ENCODE data around the gene MBD4.
A peak's percentile ranks its signal among the peaks of the same experiment; 100 is the strongest.

Gene MBD4

DNA sequence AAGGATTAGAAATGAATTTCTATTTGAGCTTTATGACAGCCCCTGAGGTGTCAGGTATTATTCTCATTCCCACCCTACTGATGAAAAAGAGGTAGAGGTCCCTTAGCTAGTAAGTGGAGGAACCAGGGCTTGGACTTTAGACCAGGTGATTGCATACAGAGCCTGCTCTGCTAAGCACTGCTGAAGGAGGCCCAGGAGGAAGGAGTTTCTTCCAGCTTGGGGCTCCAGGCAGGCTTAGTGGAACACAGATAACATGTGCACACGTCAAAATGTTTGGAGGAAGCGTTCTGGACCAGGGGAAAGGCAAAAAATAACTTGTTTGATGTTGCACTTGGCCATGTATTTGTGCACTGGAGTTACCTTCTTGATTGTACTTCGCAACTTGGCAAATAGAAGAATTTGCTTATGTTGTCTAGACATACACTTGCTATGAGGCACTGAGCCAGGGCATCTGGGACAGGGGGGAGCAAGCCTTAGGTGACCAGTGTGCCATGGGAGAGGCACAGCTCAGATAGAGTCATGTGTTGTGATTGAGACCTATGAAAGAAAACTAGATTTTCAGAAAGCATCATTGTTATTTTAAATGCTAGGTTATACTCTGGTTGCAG lies 22.7 kb upstream of the MBD4 start:
- DNase-seq = no peak

- DNase-seq = no peak
Measured at GRCh38 chr3:129461461-129462146, 21.9 kb upstream of the MBD4 start.

- DNase-seq = peak; percentile 47
Measured at GRCh38 chr3:129461022-129461421, 21.3 kb upstream of the MBD4 start.

- no peak for DNase-seq
Measured at GRCh38 chr3:129460572-129460971, 20.8 kb upstream of the MBD4 start.

DNA sequence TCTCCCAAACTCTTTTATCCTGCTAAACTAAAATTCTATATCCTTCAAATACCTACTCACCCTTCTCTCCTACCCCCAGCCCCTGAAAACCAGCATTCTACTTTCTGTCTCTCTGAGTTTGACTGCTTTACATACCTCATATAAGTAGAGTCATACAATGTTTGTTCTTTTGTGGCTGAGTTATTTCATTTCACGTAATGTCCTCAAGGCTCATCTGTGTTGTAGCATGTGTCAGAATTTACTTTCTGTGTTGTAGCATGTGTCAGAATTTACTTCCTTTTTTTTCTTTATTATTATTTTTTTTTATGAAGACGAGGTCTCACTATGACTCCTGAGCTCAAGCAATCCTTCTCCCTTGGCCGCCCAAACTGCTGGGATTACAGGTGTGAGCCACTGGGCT lies 20.4 kb upstream of the MBD4 start:
- no peak for DNase-seq

DNA sequence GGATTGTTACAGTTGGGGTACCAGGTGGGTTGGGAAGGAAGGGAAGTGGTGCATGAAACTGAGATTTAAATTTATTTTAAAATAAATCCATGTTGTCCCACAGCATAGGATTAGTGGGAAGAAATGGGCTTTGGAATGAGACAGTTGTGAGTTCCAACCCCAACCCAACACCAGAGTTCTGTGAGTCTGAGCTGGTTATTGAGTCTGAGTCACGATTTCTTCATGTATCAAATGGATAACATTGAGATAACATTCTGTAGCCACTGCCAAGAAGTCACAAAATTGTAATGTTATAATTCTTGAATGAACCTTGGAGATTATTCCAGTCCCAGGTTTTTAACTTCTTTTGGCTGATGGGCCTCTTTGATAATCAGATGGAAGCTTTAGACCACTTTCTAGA lies 14.0 kb upstream of the MBD4 start:
- no peak for DNase-seq

GRCh38 chr3:129449279-129450115 lies 9.7 kb upstream of the MBD4 start:
- DNase-seq = no peak

DNA sequence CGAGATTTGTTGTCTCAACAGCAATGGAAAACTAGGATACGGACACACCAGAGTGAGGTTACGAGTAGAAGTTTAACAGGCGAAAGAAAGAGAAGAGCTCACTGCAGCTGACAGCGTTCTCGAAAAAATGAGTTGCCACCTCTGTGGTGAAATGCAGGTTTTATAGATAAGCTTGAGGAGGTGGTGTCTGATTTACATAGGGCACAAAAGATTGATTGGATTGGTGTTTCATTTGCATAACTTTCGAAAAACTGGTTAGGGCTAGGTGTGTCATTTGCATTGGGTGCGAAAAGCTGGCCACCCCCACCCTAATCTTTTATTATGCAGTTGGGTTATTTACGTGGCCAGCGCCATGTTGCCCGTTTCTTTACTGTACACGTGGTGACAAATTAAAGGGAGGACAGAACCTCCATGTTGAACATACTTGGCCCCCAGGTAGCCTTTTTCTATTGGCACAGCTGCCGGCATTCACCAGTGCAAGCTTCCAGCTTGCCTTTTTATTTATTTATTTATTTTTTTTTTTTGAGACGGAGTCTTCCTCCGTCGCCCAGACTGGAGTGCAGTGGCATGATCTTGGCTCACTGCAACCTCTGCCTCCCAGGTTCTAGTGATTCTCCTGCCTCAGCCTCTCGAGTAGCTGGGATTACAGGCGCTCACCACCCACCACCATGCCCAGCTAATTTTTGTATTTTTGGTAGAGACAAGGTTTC lies 8.6 kb upstream of the MBD4 start:
- DNase-seq = no peak

- DNase-seq = no peak
Measured at GRCh38 chr3:129446926-129447325, 7.2 kb upstream of the MBD4 start.

GRCh38 chr3:129445471-129445870 lies 5.7 kb upstream of the MBD4 start:
- no peak for DNase-seq

DNA sequence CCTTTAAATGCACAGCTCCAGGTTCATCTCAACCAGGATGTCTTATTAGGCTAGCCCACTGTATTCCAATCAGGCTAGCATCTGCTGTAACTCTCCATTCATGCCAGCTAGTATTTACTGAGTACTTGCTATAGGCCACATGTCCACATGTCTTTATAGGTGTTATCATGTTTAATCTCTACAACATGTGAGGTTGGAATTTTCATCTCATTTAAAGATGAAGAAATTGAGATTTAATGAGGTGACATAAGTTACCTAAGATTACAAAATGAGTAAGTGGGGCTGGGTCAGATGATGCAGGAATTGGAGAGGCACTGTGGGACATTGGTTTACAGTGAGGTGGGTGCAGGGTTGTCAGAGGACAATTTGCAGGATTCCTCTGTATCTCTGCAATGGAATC lies 3.2 kb upstream of the MBD4 start:
- no peak for DNase-seq

GRCh38 chr3:129442486-129442885 lies 2.7 kb upstream of the MBD4 start:
- no peak for DNase-seq

- DNase-seq = peak; percentile 43
Measured at GRCh38 chr3:129441782-129442181, 2.0 kb upstream of the MBD4 start.

- DNase-seq = no peak
Measured at GRCh38 chr3:129441215-129441614, 1.5 kb upstream of the MBD4 start.

GRCh38 chr3:129440618-129441190 lies 956 bp upstream of the MBD4 start:
- no peak for DNase-seq

DNA sequence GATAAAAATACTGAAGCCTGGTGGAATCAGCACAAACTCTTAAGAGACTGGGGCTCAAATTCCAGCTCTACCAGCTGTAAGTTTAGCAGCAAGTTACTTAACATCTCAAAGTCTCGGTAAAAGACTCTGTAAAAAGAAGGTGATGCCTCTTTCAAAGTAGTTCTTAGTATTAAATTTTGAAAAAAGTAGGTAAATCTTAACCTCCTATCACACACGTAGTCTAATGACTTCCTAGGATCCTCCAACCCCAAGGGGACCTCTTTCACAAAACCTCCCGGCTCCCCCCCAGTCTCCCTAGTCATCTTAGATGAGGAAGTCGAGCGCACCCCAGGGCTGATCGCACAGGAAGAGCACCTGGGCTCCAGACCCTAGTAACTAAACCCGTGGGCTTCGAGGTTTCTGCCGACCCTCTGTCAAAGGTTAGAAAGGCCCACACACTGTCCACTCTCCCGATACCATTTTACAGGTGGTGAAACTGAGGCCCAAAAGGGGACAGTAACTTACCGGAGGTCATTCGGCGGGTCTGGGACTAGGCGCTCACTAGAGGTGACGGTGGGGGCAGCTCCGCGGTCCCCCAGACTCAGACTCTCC lies 427 bp downstream of the MBD4 start:
- no peak for DNase-seq

- no peak for DNase-seq
Measured at GRCh38 chr3:129435367-129435766, 4.4 kb downstream of the MBD4 start.

DNA sequence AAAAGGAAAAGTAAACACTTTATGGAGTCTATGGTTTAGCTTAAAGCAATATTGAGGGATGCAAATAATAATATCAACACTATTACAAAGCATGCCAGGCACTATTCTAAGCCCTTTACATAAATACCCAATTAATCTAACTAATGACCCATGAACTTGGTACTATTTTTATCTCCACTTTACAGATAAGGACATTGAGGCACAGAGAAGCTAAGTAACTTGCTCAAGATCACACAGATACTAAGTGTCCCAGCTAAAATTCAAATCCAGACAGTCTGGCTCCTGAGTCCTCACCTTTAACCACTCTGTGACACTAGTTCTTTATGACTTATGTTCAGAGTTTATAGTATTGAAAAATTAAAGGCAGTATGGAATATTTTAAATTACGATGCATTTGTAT lies 5.6 kb downstream of the MBD4 start:
- DNase-seq = no peak

DNA sequence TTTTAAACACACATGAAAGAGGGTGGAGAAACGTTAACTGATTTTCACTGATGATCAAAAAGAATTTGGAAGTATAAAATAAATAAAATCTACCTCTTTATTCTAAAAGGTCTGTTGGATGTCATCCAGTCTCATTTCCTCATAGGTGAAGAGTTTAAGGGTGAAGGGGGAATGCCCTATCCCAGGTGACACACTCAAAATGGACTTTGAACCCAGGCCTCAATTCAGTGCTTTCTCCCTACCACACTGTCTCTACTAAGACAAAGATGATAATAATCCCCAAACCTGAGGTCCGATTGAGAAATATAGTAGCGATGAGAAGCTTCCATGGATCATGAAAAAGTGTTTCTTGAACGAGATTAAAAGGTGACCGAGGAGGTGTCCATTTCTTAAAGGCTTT lies 6.2 kb downstream of the MBD4 start:
- no peak for DNase-seq

- no peak for DNase-seq
Measured at GRCh38 chr3:129432671-129433070, 7.1 kb downstream of the MBD4 start.

DNA sequence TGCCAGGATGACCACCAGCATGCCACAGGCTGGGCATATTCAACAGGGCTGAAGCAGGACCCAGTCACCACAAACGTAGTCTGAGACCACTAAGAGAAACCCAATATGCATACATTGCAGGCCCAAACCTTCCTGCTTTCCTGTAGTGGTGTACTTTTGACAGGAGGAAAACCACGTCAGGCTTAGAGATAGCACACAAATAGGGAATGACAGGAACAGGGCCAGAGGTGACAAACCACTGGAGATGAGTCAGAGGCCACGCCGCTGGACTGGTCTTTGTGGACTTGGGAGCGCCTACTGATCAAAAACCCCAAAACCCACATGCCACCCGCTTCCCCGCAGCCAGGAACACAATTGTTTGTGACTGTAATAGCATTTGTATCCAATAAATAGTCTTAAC lies 7.7 kb downstream of the MBD4 start:
- DNase-seq = no peak

GRCh38 chr3:129429602-129430001 lies 10.1 kb downstream of the MBD4 start:
- no peak for DNase-seq

- DNase-seq = no peak
Measured at GRCh38 chr3:129429080-129429451, 10.7 kb downstream of the MBD4 start.

Measured in fibroblast of skin of right biceps (primary cell).